SK-N-DZ (cell line): ENCODE results near the gene PID1.
"Not testable (repeated sequence)": the region's sequence is repeated elsewhere in the genome, so short reads cannot be mapped to it uniquely, and the experiment has no call there.

Experiments used
- DNase-seq: peaks from one replicate; pipeline ENCODE4 v3.0.0-alpha.2; 2015; ENCODE audit warnings: low spot score

PID1 gene

GRCh38 chr2:229080172-229080571, 190.9 kb downstream of the PID1 start:
- DNase-seq, result no peak

GRCh38 chr2:229076886-229077285, 194.2 kb downstream of the PID1 start:
- DNase-seq, result not testable (repeated sequence)

- DNase-seq, result no peak
Observed at GRCh38 chr2:229073935-229074334, 197.2 kb downstream of the PID1 start.

- DNase-seq, result no peak
Observed at GRCh38 chr2:229071292-229071976, 199.7 kb downstream of the PID1 start.

- no peak for DNase-seq
Observed at GRCh38 chr2:229066121-229066715, 204.9 kb downstream of the PID1 start.

- DNase-seq, result no peak
Observed at GRCh38 chr2:229064749-229065148, 206.3 kb downstream of the PID1 start.

GRCh38 chr2:229060147-229060546, 210.9 kb downstream of the PID1 start:
- no peak for DNase-seq

GRCh38 chr2:229059331-229060033, 211.6 kb downstream of the PID1 start:
- no peak for DNase-seq

GRCh38 chr2:229057976-229058553, 213.0 kb downstream of the PID1 start:
- no peak for DNase-seq

GRCh38 chr2:229054311-229054710, 216.8 kb downstream of the PID1 start:
- DNase-seq, result no peak

- no peak for DNase-seq
Observed at GRCh38 chr2:229051798-229052197, 219.3 kb downstream of the PID1 start.

GRCh38 chr2:229050133-229050532, 221.0 kb downstream of the PID1 start:
- DNase-seq, result no peak

GRCh38 chr2:229048134-229048533, 223.0 kb downstream of the PID1 start:
- no peak for DNase-seq

GRCh38 chr2:229045671-229046070, 225.4 kb downstream of the PID1 start:
- DNase-seq, result no peak

GRCh38 chr2:229044581-229044980, 226.5 kb downstream of the PID1 start:
- DNase-seq, result no peak

GRCh38 chr2:229043681-229044080, 227.4 kb downstream of the PID1 start:
- DNase-seq, result no peak

- no peak for DNase-seq
Observed at GRCh38 chr2:229042349-229042748, 228.7 kb downstream of the PID1 start.

GRCh38 chr2:229041691-229042090, 229.4 kb downstream of the PID1 start:
- no peak for DNase-seq

GRCh38 chr2:229037621-229038020, 233.5 kb downstream of the PID1 start:
- DNase-seq, result no peak

- no peak for DNase-seq
Observed at GRCh38 chr2:229033816-229034215, 237.3 kb downstream of the PID1 start.

- no peak for DNase-seq
Observed at GRCh38 chr2:229032608-229033234, 238.4 kb downstream of the PID1 start.
